ENCODE measurements around the gene TENM4.

- TF ChIP-seq FOXM1 (IDR thresholded peaks at IDR 0.05; ENCODE audit: borderline replicate concordance, low read depth): no peak
- TF ChIP-seq TCF12 (IDR thresholded peaks at IDR 0.05; ENCODE audit: low read depth): no peak
- no peak for TF ChIP-seq CREB1 (IDR thresholded peaks at IDR 0.05; ENCODE audit: low read depth)
- no peak for TF ChIP-seq RAD21 (IDR thresholded peaks at IDR 0.05; ENCODE audit: low read depth)
- TF ChIP-seq YY1 (IDR thresholded peaks at IDR 0.05; ENCODE audit: low read depth): no peak
- TF ChIP-seq EP300 (IDR thresholded peaks at IDR 0.05; ENCODE audit: borderline replicate concordance): no peak
- no peak for TF ChIP-seq TEAD4 (IDR thresholded peaks at IDR 0.05)
- no peak for TF ChIP-seq USF1 (IDR thresholded peaks at IDR 0.05)
- TF ChIP-seq ZBTB7A (IDR thresholded peaks at IDR 0.05; ENCODE audit: low read depth): no peak
Observed at GRCh38 chr11:79342236-79342635, 98.6 kb downstream of the TENM4 start.

Measured in Ishikawa (cell line).